Liver (tissue), 9 donors: ENCODE measurements around the gene ZBTB38. TPM values are rescaled to one million over a fixed set of nuclear protein-coding genes. Genes with fewer than 3 reads are reported as not detected.

Experiments
- DNase-seq: peaks from one replicate; pipeline ENCODE4 v3.0.0-alpha.2; 2017; ENCODE audit warnings: low spot score
- H3K27ac ChIP-seq, 2 donors: one replicate each; pipeline ENCODE4 v1.7.0; 2013; ENCODE audit warnings: inconsistent platforms in 2 of 2, low read length in 2 of 2, control low read depth in 1 of 2, low read depth in 1 of 2, mild to moderate bottlenecking in 1 of 2
- H3K27me3 ChIP-seq, 4 donors: one replicate each; pipeline versions ENCODE4 v1.6.1 to v1.7.0; 2013; ENCODE audit warnings: low read length in 3 of 4, inconsistent platforms in 1 of 4, mild to moderate bottlenecking in 1 of 4, moderate library complexity in 1 of 4; ENCODE audit not compliant: control insufficient read depth in 4 of 4, insufficient read depth in 4 of 4
- H3K36me3 ChIP-seq, 4 donors: one replicate each; pipeline versions ENCODE4 v1.6.1 to v1.7.0; 2013; ENCODE audit warnings: low read length in 3 of 4, mild to moderate bottlenecking in 3 of 4, low read depth in 1 of 4, moderate library complexity in 1 of 4; ENCODE audit not compliant: control insufficient read depth in 4 of 4, insufficient read depth in 3 of 4
- H3K4me1 ChIP-seq, 4 donors: one replicate each; pipeline versions ENCODE4 v1.6.1 to v1.7.0; 2013; ENCODE audit warnings: low read length in 3 of 4, mild to moderate bottlenecking in 3 of 4, moderate library complexity in 1 of 4; ENCODE audit not compliant: control insufficient read depth in 4 of 4, insufficient read depth in 4 of 4
- H3K4me3 ChIP-seq, 3 donors: one replicate each; pipeline versions ENCODE4 v1.6.1 to v1.7.0; 2013; ENCODE audit warnings: low read length in 3 of 3, control low read depth in 1 of 3, low read depth in 1 of 3, mild to moderate bottlenecking in 1 of 3
- H3K9ac ChIP-seq, 2 donors: one replicate each; pipeline ENCODE4 v1.7.0; 2013; ENCODE audit warnings: low read length in 2 of 2, mild to moderate bottlenecking in 2 of 2, moderate library complexity in 2 of 2, control low read depth in 1 of 2, low read depth in 1 of 2
- H3K9me3 ChIP-seq, 4 donors: one replicate each; pipeline versions ENCODE4 v1.6.1 to v1.7.0; 2013; ENCODE audit warnings: low read length in 3 of 4; ENCODE audit not compliant: control insufficient read depth in 4 of 4
- ATF3 ChIP-seq: IDR thresholded peaks from 2 replicates; pipeline ENCODE4 v1.6.1; 2016; ENCODE audit warnings: antibody characterized with exemption
- CTCF ChIP-seq: fragments of 150-350 bp; IDR thresholded peaks from 2 replicates; pipeline ENCODE4 v1.5.1; 2017; ENCODE audit warnings: improper control_type of control experiment, low read depth, low read length; ENCODE audit not compliant: missing input control
- EGR1 ChIP-seq, 2 donors: IDR thresholded peaks; 2 replicates each; pipeline ENCODE4 v1.6.1; 2016 to 2018; ENCODE audit warnings: antibody characterized with exemption in 2 of 2, low read depth in 2 of 2
- FOXA1 ChIP-seq: IDR thresholded peaks from 2 replicates; pipeline ENCODE4 v1.6.1; 2016; ENCODE audit warnings: antibody characterized with exemption
- FOXA2 ChIP-seq: IDR thresholded peaks from 2 replicates; pipeline ENCODE4 v1.6.1; 2016; ENCODE audit warnings: antibody characterized with exemption
- GABPA ChIP-seq, 2 donors: IDR thresholded peaks in 1 of 2; conservative IDR thresholded peaks in 1 of 2; 2 replicates each; pipeline ENCODE4 v1.6.1; 2016; ENCODE audit warnings: antibody characterized with exemption in 2 of 2, mild to moderate bottlenecking in 1 of 2, moderate library complexity in 1 of 2
- HNF4A ChIP-seq, 2 donors: conservative IDR thresholded peaks; 2 replicates each; pipeline ENCODE4 v1.6.1; 2016; ENCODE audit warnings: antibody characterized with exemption in 2 of 2, mild to moderate bottlenecking in 2 of 2
- HNF4G ChIP-seq: IDR thresholded peaks from 2 replicates; pipeline ENCODE4 v1.6.1; 2016; ENCODE audit warnings: antibody characterized with exemption
- JUND ChIP-seq, 2 donors: IDR thresholded peaks; 2 replicates each; pipeline ENCODE4 v1.6.1; 2016; ENCODE audit warnings: antibody characterized with exemption in 2 of 2
- MAX ChIP-seq: IDR thresholded peaks from 2 replicates; pipeline ENCODE4 v1.6.1; 2016; ENCODE audit warnings: antibody characterized with exemption
- NR2F2 ChIP-seq: IDR thresholded peaks from 2 replicates; pipeline ENCODE4 v1.6.1; 2016; ENCODE audit warnings: antibody characterized with exemption
- RAD21 ChIP-seq, 2 donors: IDR thresholded peaks; 2 replicates each; pipeline ENCODE4 v1.6.1; 2016; ENCODE audit warnings: antibody characterized with exemption in 2 of 2, mild to moderate bottlenecking in 2 of 2
- REST ChIP-seq: IDR thresholded peaks from 2 replicates; pipeline ENCODE4 v1.6.1; 2016; ENCODE audit warnings: antibody characterized with exemption, mild to moderate bottlenecking
- RXRA ChIP-seq, 2 donors: IDR thresholded peaks; 2 replicates each; pipeline ENCODE4 v1.6.1; 2017 to 2018; ENCODE audit warnings: antibody characterized with exemption in 2 of 2, mild to moderate bottlenecking in 1 of 2
- SP1 ChIP-seq: IDR thresholded peaks from 2 replicates; pipeline ENCODE4 v1.6.1; 2018; ENCODE audit warnings: antibody characterized with exemption, mild to moderate bottlenecking
- TAF1 ChIP-seq: conservative IDR thresholded peaks from 2 replicates; pipeline ENCODE4 v1.6.1; 2016; ENCODE audit warnings: antibody characterized with exemption, mild to moderate bottlenecking
- YY1 ChIP-seq: IDR thresholded peaks from 2 replicates; pipeline ENCODE4 v1.6.1; 2016; ENCODE audit warnings: antibody characterized with exemption, mild to moderate bottlenecking
- ZBTB33 ChIP-seq: IDR thresholded peaks from 2 replicates; pipeline ENCODE4 v1.6.1; 2016; ENCODE audit warnings: antibody characterized with exemption
- WGBS: extraction: QIAGEN DNeasy Blood & Tissue Kit; methylation state at CpG from one replicate; pipeline ENCODE4 v1.1.7; 2013; 5-methylcytosine and 5-hydroxymethylcytosine counted together
- polyA plus RNA-seq, 2 donors: library from polyadenylated mRNA; stranded (reverse) in 1 of 2; unstranded in 1 of 2; fragments of 200-250 nt in 1 of 2; fragments of >200 nt in 1 of 2; fragmentation: Nextera tagmentation in 1 of 2; extraction: Ambion mirVana in 1 of 2; gene quantifications; one replicate each; pipeline versions ENCODE4 v1.2.1 to v1.2.3, GENCODE V29; 2013 to 2015
- total RNA-seq, 2 donors: library from RNA; depleted of rRNA; stranded (reverse); fragments of >200 nt; gene quantifications; one replicate each; pipeline ENCODE4 v1.2.3, GENCODE V29; 2014
- donor health status: healthy.
- donor health status: healthy.
- donor health status: healthy.
- donor health status: healthy.
- donor health status: healthy.

ZBTB38 gene
- total and polyA plus RNA-seq, 4 donors, result 9.5 to 57.3 (median 19.5) TPM

- no peak for TF ChIP-seq SP1
Observed at GRCh38 chr3:141393735-141394076, 25.4 kb downstream of the ZBTB38 start (continued).

GRCh38 chr3:141394560-141394959 is 26.3 kb downstream of the ZBTB38 start:
- Histone ChIP-seq H3K4me1 (peaks cover 0 to 2% (median 0%) of the 10 kb centered on the region in 4 donors), H3K36me3 (peaks cover 0 to 6% (median 0%) of the 10 kb centered on the region in 4 donors), H3K4me3 (no peak overlapping the region), H3K27ac (no peak overlapping the region), H3K9me3 (peaks cover 0 to 3% (median 0%) of the 10 kb centered on the region in 4 donors), H3K27me3 (no peaks in the 10 kb centered on the region), H3K9ac (no peak overlapping the region)
- TF ChIP-seq SP1 (no peak), HNF4A (conservative IDR thresholded peaks at IDR 0.05) (no peak), RXRA (IDR thresholded peaks at IDR 0.05) (no peak), HNF4G (no peak), CTCF (no peak), JUND (IDR thresholded peaks at IDR 0.05) (no peak), FOXA2 (no peak), RAD21 (IDR thresholded peaks at IDR 0.05) (no peak), YY1 (no peak), GABPA (IDR thresholded peaks at IDR 0.05 in 1 of 2, conservative IDR thresholded peaks at IDR 0.05 in 1 of 2) (no peak), REST (no peak), FOXA1 (no peak), MAX (no peak), NR2F2 (no peak), ATF3 (no peak), TAF1 (no peak), EGR1 (IDR thresholded peaks at IDR 0.05; ENCODE audit: low read depth in 2 of 2) (no peak), ZBTB33 (no peak)
- no peak for DNase-seq
- WGBS, result 84% methylated on average over 3 of the region's 3 CpGs
